ENCODE results near the gene CCL22. TPM values are rescaled to one million over a fixed set of nuclear protein-coding genes. Genes with fewer than 3 reads are reported as not detected.
"Not testable (repeated sequence)": the region's sequence is repeated elsewhere in the genome, so short reads cannot be mapped to it uniquely, and the experiment has no call there.

Gene CCL22
- total and polyA plus RNA-seq, 5 donors: 0.11 TPM; not detected in 4

- DNase-seq (no peak), ATAC-seq (no peak)
- 68% methylated on average over 8 of the region's 8 CpGs for WGBS
- no peaks in the 10 kb centered on the region for H3K27me3 ChIP-seq (ENCODE audit: control insufficient read depth, insufficient read depth)
- no peaks in the 10 kb centered on the region for H3K9me3 ChIP-seq (ENCODE audit: control insufficient read depth, low read length)
- no peaks in the 10 kb centered on the region for H3K4me1 ChIP-seq (ENCODE audit: control insufficient read depth, insufficient read depth, low read length)
- no peak overlapping the region for H3K4me3 ChIP-seq (ENCODE audit: low read length)
- no peak overlapping the region for H3K27ac ChIP-seq (ENCODE audit: low read length)
- intact Hi-C loops (cut with DNase I): no loop called here
Observed at GRCh38 chr16:57329718-57330327, 28.8 kb upstream of the CCL22 start.

GRCh38 chr16:57331355-57331754, 27.2 kb upstream of the CCL22 start:
- DNase-seq (no peak), ATAC-seq (no peak)
- 86% methylated on average over 3 of the region's 3 CpGs for WGBS
- Histone ChIP-seq H3K4me1 (ENCODE audit: control insufficient read depth, insufficient read depth, low read length) (no peaks in the 10 kb centered on the region), H3K27me3 (ENCODE audit: control insufficient read depth, insufficient read depth) (no peaks in the 10 kb centered on the region), H3K9me3 (ENCODE audit: control insufficient read depth, low read length) (no peaks in the 10 kb centered on the region), H3K4me3 (ENCODE audit: low read length) (no peak overlapping the region), H3K27ac (ENCODE audit: low read length) (no peak overlapping the region)
- intact Hi-C loops (cut with DNase I): no loop called here

GRCh38 chr16:57333402-57333801, 25.2 kb upstream of the CCL22 start:
- no peak for ATAC-seq
- DNase-seq: no peak
- no peak overlapping the region for H3K4me3 ChIP-seq (ENCODE audit: low read length)
- no peaks in the 10 kb centered on the region for H3K9me3 ChIP-seq (ENCODE audit: control insufficient read depth, low read length)
- no peaks in the 10 kb centered on the region for H3K4me1 ChIP-seq (ENCODE audit: control insufficient read depth, insufficient read depth, low read length)
- WGBS: 96% methylated on average over 1 of the region's 1 CpG
- intact Hi-C loops (cut with DNase I): no loop called here
- H3K27ac ChIP-seq (ENCODE audit: low read length): no peak overlapping the region
- H3K27me3 ChIP-seq (ENCODE audit: control insufficient read depth, insufficient read depth): no peaks in the 10 kb centered on the region

DNA sequence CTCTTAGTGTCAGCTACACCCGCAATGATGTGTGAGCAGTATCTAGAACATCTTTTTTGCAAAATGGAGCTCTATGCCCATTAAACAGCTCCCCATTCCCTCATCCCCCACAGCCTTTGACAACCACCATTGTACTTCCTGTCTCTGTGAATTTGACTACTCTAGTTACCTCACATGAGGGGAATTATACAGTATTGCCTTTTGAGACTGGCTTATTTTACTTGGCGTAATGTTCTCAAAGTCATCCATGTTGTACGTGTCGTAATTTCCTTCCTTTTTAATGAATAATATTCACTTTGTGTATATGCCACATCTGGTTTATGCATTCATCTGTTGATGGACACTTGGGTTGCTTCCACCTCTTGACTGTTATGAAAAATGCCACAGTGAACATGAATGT, 23.2 kb upstream of the CCL22 start:
- ATAC-seq (no peak), DNase-seq (no peak)
- Histone ChIP-seq H3K4me1 (ENCODE audit: control insufficient read depth, insufficient read depth, low read length) (no peaks in the 10 kb centered on the region), H3K4me3 (ENCODE audit: low read length) (no peak overlapping the region), H3K27me3 (ENCODE audit: control insufficient read depth, insufficient read depth) (no peaks in the 10 kb centered on the region), H3K9me3 (ENCODE audit: control insufficient read depth, low read length) (no peaks in the 10 kb centered on the region), H3K27ac (ENCODE audit: low read length) (no peak overlapping the region)
- 71% methylated on average over 4 of the region's 4 CpGs for WGBS
- intact Hi-C loops (cut with DNase I): no loop called here

DNA sequence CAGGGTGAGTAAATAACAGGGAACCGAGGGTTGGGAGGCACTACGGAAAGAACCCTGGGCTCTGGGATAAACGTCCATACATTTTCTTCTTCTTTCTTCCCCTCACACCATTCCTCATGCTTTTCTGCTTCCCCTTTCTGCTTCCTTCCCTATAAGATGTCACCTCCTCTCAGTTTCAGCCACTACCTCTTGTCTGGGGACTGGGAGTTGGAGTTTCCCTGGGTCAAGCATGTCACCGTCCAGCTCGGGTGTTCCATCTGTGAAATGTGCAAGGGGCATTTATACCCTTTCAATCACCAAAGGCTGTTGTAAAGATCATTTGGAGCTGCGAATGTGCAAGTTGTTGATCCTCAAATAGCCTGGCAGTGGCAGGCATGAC, 17.5 kb upstream of the CCL22 start:
- intact Hi-C loops (cut with DNase I): no loop called here
- Histone ChIP-seq H3K27ac (ENCODE audit: low read length) (no peak overlapping the region), H3K4me3 (ENCODE audit: low read length) (no peak overlapping the region), H3K9me3 (ENCODE audit: control insufficient read depth, low read length) (no peaks in the 10 kb centered on the region), H3K27me3 (ENCODE audit: control insufficient read depth, insufficient read depth) (no peaks in the 10 kb centered on the region), H3K4me1 (ENCODE audit: control insufficient read depth, insufficient read depth, low read length) (no peaks in the 10 kb centered on the region)
- DNase-seq (no peak), ATAC-seq (no peak)
- WGBS: 79% methylated on average over 6 of the region's 6 CpGs

DNA sequence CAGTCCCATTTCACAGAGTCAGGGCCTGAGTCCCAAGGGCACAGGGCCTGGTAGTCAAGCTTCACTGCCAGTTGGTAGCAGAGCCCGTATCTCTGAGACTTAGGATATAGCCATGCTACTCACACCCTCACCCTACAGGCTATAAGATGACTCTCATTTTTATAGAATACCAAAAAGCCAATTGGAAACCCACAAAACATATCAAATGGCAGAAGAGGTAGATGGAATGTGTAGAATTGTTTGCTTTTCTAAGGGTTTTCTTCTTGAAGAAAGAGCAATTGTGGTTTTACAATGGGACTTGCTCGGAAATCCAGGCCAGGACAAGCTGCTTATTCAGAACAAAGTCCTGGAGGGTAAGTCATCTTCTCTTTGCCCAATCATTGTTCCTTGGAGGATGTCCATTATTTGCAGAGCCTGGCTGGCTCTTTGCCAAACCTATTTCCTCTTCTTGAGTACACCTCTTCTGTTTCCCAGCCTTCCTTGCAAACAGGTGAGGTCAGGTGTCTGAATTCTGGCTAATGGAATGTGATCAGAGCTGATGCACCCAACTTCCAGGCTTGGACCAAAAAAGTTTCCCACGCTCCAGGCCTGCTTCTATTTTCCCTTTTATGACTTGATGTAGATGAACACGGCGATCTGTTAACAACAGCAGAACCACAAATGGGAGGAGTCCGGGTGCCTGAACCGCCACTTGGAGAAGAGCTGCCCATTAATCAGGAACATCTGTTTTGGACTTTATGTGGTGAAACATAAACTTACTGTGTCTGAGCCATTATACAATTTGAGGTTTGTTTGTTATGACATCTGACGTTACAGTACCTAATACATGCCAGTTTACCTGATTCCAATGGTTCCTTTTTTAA, 16.9 kb upstream of the CCL22 start:
- Histone ChIP-seq H3K4me3 (ENCODE audit: low read length) (no peak overlapping the region), H3K27ac (ENCODE audit: low read length) (no peak overlapping the region), H3K27me3 (ENCODE audit: control insufficient read depth, insufficient read depth) (no peaks in the 10 kb centered on the region), H3K9me3 (ENCODE audit: control insufficient read depth, low read length) (no peaks in the 10 kb centered on the region), H3K4me1 (ENCODE audit: control insufficient read depth, insufficient read depth, low read length) (no peaks in the 10 kb centered on the region)
- WGBS: 79% methylated on average over 8 of the region's 8 CpGs
- DNase-seq: no peak
- ATAC-seq: no peak
- intact Hi-C loops (cut with DNase I): no loop called here

GRCh38 chr16:57342606-57343005, 16.0 kb upstream of the CCL22 start:
- intact Hi-C loops (cut with DNase I); H3K4me3 ChIP-seq (ENCODE audit: low read length); H3K9me3 ChIP-seq (ENCODE audit: control insufficient read depth, low read length); H3K27me3 ChIP-seq (ENCODE audit: control insufficient read depth, insufficient read depth); DNase-seq; H3K4me1 ChIP-seq (ENCODE audit: control insufficient read depth, insufficient read depth, low read length); ATAC-seq; H3K27ac ChIP-seq (ENCODE audit: low read length): not testable (repeated sequence)
- 95% methylated on average over 9 of the region's 9 CpGs for WGBS

- 89% methylated on average over 7 of the region's 7 CpGs for WGBS
- Histone ChIP-seq H3K27ac (ENCODE audit: low read length) (no peak overlapping the region), H3K27me3 (ENCODE audit: control insufficient read depth, insufficient read depth) (no peaks in the 10 kb centered on the region), H3K4me3 (ENCODE audit: low read length) (no peak overlapping the region), H3K4me1 (ENCODE audit: control insufficient read depth, insufficient read depth, low read length) (no peaks in the 10 kb centered on the region), H3K9me3 (ENCODE audit: control insufficient read depth, low read length) (no peaks in the 10 kb centered on the region)
- intact Hi-C loops (cut with DNase I): no loop called here
- DNase-seq (peak in 1 of 3 donors; percentile 50), ATAC-seq (no peak)
Observed at GRCh38 chr16:57343221-57343620, 15.4 kb upstream of the CCL22 start.

DNA sequence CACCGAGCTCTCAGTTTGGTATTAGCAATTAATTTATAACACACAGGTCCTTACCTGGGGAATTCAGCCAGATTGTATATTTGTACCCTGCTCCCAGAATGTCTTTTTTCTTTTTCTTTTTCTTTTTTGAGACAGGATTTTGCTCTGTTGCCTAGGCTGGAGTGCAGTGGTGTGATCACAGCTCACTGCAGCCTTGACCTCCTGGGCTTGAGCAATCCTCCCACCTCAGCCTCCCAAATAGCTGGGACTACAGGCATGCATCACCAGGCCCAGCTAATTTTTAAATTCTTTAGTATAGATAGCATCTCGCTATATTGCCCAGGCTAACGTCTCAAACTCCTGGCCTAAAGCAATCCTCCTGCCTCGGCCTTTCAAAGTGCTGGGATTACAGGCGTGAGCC, 14.5 kb upstream of the CCL22 start:
- intact Hi-C loops (cut with DNase I); H3K27ac ChIP-seq (ENCODE audit: low read length); H3K27me3 ChIP-seq (ENCODE audit: control insufficient read depth, insufficient read depth); DNase-seq; ATAC-seq; H3K4me3 ChIP-seq (ENCODE audit: low read length); H3K9me3 ChIP-seq (ENCODE audit: control insufficient read depth, low read length); H3K4me1 ChIP-seq (ENCODE audit: control insufficient read depth, insufficient read depth, low read length): not testable (repeated sequence)
- WGBS: 94% methylated on average over 5 of the region's 5 CpGs

- intact Hi-C loops (cut with DNase I): no loop called here
- H3K27ac ChIP-seq (ENCODE audit: low read length): no peak overlapping the region
- no peaks in the 10 kb centered on the region for H3K27me3 ChIP-seq (ENCODE audit: control insufficient read depth, insufficient read depth)
- ATAC-seq (no peak), DNase-seq (no peak)
- no peaks in the 10 kb centered on the region for H3K9me3 ChIP-seq (ENCODE audit: control insufficient read depth, low read length)
- 54% methylated on average over 2 of the region's 2 CpGs for WGBS
- H3K4me1 ChIP-seq (ENCODE audit: control insufficient read depth, insufficient read depth, low read length): no peaks in the 10 kb centered on the region
- H3K4me3 ChIP-seq (ENCODE audit: low read length): no peak overlapping the region
Observed at GRCh38 chr16:57345021-57345420, 13.6 kb upstream of the CCL22 start.

DNA sequence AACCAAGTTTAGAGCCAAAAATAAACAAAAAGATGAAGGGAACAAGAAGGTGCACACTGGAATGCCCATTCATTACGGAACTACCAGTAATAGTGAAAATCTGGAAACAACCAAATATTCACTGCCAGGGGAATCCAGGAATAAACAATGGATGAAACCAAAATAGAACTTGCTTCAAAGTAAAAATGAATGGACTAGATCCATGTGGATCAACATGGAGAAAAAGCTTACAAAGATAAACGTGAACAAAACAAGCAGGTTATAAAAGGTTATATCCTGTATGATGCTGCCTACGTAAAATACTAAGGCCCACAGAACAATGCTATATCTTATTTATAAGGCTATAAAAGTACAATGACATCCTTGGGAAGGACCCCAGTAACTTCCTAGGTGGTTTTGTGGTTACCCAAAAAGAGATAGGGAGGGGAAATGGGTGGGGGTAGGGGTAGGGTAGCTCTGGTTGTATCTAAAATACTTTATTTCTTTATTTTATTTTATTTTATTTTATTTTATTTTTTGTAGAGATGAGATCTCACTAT, 12.8 kb upstream of the CCL22 start:
- H3K27me3 ChIP-seq (ENCODE audit: control insufficient read depth, insufficient read depth): no peaks in the 10 kb centered on the region
- no peak overlapping the region for H3K4me3 ChIP-seq (ENCODE audit: low read length)
- intact Hi-C loops (cut with DNase I): no loop called here
- ATAC-seq: no peak
- no peak for DNase-seq
- H3K27ac ChIP-seq (ENCODE audit: low read length): no peak overlapping the region
- no peaks in the 10 kb centered on the region for H3K9me3 ChIP-seq (ENCODE audit: control insufficient read depth, low read length)
- WGBS: 54% methylated on average over 3 of the region's 3 CpGs
- no peaks in the 10 kb centered on the region for H3K4me1 ChIP-seq (ENCODE audit: control insufficient read depth, insufficient read depth, low read length)

Data from right cardiac atrium (tissue), 5 donors.